Retinal pigment epithelial cell (primary cell): Measurements from ENCODE around the gene CNTNAP2.

Experiments
- DNase-seq: peaks from one replicate; pipeline ENCODE4 v3.0.0-alpha.2; 2010; ENCODE audit warnings: low read depth
- H3K4me3 ChIP-seq: 2 replicates; pipeline ENCODE4 v1.5.1; 2011; ENCODE audit warnings: mild to moderate bottlenecking, low read length, control low read depth, moderate library complexity
- CTCF ChIP-seq: conservative IDR thresholded peaks from 2 replicates; pipeline ENCODE4 v1.5.1; 2011; ENCODE audit warnings: low read depth, low read length, control low read depth, inconsistent platforms

CNTNAP2 gene

GRCh38 chr7:147571436-147572185 is 1455.0 kb downstream of the CNTNAP2 start:
- H3K4me3 ChIP-seq: no peak overlapping the region
- no peak for TF ChIP-seq CTCF
- DNase-seq: no peak

DNA sequence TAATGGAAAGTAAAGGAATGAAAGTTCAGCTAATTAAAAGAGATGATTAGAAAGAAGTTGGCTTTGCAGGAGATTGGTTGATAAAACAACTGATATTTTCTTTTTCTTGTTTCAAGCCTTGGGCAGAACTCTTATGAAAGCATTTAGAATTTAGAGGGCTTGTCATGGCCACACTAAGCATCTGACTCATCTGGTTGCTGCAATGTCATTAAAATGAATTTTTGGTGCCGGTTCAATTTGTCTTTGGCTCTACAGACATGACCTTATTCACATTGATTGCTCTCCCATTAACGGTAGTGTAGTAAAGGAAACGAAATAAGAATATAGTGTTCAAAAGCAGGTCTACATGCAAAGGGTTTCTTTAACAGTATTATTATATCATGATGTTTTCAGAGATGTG is 1461.6 kb downstream of the CNTNAP2 start:
- no peak for DNase-seq
- H3K4me3 ChIP-seq: no peak overlapping the region
- no peak for TF ChIP-seq CTCF

GRCh38 chr7:147579148-147579547 is 1462.5 kb downstream of the CNTNAP2 start:
- no peak for TF ChIP-seq CTCF
- no peak for DNase-seq

GRCh38 chr7:147584771-147585193 is 1468.2 kb downstream of the CNTNAP2 start:
- no peak overlapping the region for H3K4me3 ChIP-seq
- no peak for TF ChIP-seq CTCF
- no peak for DNase-seq

More at GRCh38 chr7:147579148-147579547, 1462.5 kb downstream of the CNTNAP2 start:
- H3K4me3 ChIP-seq: no peak overlapping the region

DNA sequence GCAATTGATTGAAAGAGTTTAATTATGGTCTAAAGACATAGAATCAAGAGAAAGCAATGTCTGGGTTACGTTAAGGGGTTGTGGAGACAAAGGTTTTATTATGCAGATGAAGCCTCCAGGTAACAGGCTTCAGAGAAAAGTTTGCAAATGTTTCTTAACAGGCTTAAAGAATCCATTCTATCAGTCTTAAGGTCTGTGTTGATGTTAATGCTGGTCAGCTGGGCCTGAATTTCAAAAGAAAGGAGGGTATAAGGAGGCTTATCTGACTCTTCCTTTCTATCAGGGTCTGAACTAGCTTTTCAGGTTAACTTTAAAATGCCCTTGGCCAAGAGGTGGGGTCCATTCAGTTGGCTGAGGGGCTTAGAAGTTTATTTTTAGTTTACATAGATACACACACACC is 1469.5 kb downstream of the CNTNAP2 start:
- no peak overlapping the region for H3K4me3 ChIP-seq
- TF ChIP-seq CTCF: no peak
- DNase-seq: no peak

DNA sequence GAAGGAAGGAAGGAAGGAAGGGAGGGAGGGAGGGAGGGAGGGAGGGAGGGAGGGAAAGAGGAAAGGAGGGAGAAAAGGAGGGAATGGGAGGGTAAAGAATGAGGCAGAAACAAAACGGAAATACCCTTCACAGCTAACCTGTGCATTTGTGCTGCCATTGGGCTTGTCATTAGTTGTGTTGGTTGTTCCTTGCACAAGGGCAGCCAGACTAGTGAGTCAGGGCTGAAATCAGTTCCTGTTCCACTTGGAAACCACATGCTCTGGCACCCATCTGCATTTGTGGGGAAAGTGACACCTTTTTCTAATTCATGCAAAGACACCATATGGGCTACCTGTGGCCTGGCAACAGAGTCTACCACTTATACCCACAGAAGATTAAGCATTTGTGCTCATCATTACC is 1469.9 kb downstream of the CNTNAP2 start:
- H3K4me3 ChIP-seq: no peak overlapping the region
- TF ChIP-seq CTCF: no peak
- DNase-seq: no peak
